HL-60/S4 treated with phorbol 12-myristate 13-acetate at 8.2 ng/mL for 4 days and 3 days (cell line): ENCODE measurements around the gene STAC2.
"Not testable (repeated sequence)": the region's sequence is repeated elsewhere in the genome, so short reads cannot be mapped to it uniquely, and the experiment has no call there.

ENCODE experiments used
- in situ Hi-C: fragments of 300-500 bp; cut with MboI; formaldehyde crosslinking; loops from 2 replicates; pipeline ENCODE4 v1.15.0; 2022; ENCODE audit warnings: low sequenced_read_pairs

STAC2 gene, protein sequence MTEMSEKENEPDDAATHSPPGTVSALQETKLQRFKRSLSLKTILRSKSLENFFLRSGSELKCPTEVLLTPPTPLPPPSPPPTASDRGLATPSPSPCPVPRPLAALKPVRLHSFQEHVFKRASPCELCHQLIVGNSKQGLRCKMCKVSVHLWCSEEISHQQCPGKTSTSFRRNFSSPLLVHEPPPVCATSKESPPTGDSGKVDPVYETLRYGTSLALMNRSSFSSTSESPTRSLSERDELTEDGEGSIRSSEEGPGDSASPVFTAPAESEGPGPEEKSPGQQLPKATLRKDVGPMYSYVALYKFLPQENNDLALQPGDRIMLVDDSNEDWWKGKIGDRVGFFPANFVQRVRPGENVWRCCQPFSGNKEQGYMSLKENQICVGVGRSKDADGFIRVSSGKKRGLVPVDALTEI

DNA sequence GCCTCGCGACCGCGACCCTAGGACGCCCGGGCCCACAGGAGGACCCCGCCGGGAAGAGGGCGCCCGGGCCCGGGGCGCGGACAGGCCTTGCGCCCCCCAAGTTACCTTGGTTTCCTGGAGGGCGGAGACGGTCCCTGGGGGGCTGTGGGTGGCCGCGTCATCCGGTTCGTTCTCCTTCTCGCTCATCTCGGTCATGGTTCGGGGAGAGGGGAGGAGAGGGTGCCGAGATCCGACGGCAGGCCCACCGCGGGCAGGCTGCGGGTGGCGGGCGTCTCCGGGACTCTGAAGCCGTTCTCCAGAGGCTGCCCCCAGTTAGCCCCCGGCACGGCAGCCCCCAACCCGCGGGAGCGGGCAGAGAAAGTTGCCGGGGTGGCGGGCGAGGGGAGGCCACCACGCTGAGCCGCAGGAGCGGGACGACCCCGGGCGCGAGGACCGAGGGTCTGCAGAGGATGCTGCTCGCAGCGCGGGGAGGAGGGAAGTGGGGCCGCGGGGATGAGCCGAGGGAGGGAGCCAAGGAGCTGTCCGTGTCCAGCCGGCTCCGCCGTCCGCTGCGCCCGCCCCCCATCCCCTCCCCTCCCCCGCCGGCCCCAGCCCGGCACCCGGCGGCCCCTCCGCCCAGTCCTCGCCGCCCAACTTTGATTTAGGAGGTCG lies at the start of gene STAC2:
TSS of gene STAC2 (minus strand) at position 638 of the 651 bp plus-strand sequence. CDS start at position 195, 443 bp downstream.
- in situ Hi-C loops, result no loop called here

DNA sequence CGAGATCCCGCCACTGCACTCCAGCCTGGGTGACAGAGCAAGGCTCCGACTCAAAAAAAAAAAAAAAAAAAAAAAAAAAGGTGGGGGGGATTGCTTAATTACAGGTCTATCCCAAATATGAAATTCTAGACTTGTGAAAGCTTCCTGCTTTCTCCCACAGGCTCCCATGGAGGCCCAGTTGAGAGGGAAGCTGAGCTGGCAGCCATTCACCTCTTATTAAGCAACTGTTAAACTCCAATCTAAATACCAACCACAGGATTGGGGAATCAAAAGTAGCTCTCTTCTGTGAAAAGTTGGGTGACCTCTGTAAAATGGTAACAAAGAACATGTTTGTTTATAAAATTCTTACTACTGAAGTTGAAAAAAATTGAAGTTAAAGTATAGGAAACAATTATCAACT lies 45.8 kb upstream of the STAC2 start:
- in situ Hi-C loops, result no loop called here

DNA sequence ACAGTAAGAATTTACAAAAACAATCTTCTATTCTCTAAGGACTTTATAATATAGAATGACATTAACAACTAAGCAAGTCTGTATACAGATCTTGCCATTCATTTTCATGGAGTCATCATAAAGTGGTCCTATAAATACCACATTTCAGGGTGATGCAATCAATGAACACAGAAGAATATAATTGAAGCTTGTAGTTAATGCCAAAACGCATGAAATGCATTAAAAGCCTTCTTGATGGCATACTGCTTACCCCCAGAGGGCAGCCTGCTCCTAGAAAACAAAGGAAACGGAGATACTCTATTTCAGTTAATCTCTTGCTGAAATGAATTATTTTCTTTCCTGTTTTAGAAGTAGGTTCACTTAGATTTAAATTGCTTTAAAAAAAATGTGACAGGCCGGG lies 45.2 kb upstream of the STAC2 start:
- in situ Hi-C loops, result no loop called here

- in situ Hi-C loops, result no loop called here
Measured at GRCh38 chr17:39264119-39264518, 38.4 kb upstream of the STAC2 start.

GRCh38 chr17:39261286-39261685 lies 35.5 kb upstream of the STAC2 start:
- in situ Hi-C loops, result no loop called here

DNA sequence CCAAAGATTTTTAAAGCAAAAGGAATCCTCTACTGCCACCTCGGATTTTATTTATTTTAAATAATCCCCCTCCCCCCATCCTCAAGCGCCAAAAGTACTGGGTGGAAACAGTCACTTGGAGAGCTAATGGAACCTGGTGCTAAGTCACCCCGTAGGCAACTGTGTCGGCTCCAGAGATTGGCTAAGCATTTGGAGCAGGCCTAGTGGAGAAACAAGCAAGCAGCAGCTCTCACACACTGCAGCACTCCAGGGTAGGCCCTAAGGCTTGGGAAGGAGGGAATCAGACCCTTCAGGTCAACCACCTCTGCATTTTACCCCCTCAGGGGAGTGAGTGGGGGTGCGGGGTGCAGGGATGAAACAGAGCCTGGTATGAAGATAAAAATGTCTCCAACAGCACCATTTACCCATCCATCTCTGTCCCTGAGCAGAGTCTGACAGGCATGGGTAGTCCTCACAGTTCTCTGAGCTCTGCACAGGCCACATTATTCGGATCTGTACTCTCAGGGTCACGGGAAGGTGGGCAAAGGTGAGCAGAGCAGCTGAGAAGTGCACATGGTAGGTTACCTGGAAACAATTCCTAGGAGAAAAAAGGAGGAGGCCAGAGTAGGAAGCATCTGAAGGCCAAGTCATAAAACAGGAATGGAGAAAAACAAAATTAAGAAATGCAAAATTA lies 27.2 kb upstream of the STAC2 start:
- in situ Hi-C loops, result no loop called here

DNA sequence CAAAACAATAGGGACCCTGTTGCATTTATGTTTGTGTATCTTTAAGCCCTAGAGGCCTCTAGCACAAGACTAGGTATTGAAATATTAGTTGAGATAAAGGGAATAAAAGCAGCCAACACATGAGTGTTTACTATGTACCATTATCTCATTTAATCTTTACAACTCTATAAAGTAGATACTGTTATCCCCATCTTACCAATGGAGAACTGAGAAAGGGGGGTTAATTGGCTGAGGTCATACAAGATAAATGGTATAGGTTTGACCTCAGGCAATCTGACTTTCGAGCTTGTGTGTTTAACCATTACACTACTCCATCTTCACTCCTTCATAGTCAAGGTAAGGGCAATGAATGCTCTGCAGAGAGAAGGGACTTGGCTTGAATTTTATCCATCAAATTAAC lies 26.3 kb upstream of the STAC2 start:
- in situ Hi-C loops, result no loop called here

DNA sequence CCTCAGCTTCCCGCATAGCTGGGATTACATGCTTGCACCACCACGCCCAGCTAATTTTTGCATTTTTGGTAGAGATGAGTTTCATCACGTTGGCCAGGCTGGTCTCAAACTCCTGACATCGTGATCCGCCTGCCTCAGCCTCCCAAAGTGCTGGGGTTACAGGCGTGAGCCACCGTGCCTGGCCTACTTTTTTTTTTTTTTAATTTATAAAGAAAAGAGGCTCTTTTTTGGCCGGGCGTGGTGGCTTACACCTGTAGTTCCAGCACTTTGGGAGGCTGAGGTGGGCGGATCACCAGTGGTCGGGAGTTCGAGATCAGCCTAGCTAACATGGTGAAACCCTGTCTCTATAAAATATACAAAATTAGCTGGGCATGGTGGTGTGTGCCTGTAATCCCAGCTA lies 24.3 kb upstream of the STAC2 start:
- in situ Hi-C loops, result not testable (repeated sequence)

GRCh38 chr17:39246274-39246673 lies 20.5 kb upstream of the STAC2 start:
- in situ Hi-C loops, result no loop called here

GRCh38 chr17:39244600-39245570 lies 19.1 kb upstream of the STAC2 start:
- in situ Hi-C loops, result no loop called here

GRCh38 chr17:39244016-39244599 lies 18.4 kb upstream of the STAC2 start:
- in situ Hi-C loops, result no loop called here

DNA sequence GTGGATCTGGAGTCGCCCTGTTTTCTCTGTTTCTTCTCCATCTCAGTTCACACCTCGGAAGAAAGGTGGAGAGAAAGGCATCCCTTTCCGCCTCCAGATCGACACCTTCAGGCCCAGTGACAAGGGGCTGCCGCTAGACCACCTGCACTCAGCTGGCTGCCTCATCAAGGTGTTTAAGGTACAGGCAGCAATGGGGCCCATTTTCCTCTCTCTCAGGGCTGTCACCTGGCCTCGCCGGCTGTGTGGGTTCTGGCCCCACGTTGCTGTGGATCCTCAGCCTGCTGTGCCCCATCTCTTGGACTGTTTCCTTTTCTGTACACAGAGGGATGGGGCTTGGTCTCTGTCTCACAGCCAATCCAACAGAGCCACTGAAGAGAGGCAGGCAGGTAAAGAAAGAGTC lies 17.4 kb upstream of the STAC2 start:
- in situ Hi-C loops, result no loop called here

- in situ Hi-C loops, result no loop called here
Measured at GRCh38 chr17:39240631-39241030, 14.9 kb upstream of the STAC2 start.

- in situ Hi-C loops, result no loop called here
Measured at GRCh38 chr17:39239640-39240314, 14.0 kb upstream of the STAC2 start.

DNA sequence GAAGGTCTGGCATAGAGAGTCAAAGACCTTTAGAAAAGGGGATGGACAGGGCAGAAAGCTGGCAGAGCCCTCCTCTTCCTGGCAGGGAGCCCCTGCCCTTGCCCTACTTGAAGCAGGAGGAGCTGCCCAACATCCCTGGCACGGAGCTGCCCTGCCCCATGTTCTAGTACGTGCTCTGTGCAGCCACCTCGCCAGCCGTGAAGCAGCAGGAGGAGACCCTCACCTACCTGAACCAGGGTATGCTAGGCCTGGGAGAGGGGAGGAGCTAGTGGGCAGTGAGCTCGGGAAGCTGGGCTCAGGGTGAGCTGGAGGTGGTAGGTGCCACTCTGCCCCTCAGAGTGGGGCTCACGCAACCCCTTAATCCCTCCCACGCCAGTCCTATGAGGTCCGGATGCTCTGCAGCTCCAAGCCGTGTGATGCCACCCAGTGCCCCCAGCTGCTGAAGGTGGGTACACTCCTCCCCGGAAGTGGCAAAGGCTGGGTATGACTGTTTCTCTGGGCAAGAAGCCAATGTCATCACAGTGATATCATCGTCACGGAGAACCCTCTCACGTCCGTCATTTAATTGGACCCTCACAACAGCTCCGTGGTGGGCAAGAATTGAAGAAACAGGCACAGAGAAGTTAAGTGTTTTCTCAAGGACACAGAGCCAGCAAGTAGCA lies 12.7 kb upstream of the STAC2 start:
- in situ Hi-C loops, result no loop called here

- in situ Hi-C loops, result no loop called here
Measured at GRCh38 chr17:39237586-39237985, 11.8 kb upstream of the STAC2 start.

- in situ Hi-C loops, result no loop called here
Measured at GRCh38 chr17:39236981-39237441, 11.3 kb upstream of the STAC2 start.

GRCh38 chr17:39236450-39236927 lies 10.7 kb upstream of the STAC2 start:
- in situ Hi-C loops, result no loop called here
